ENCODE measurements around the gene TACC2.

The TACC2 gene

GRCh38 chr10:122296363-122297120 lies 307.6 kb downstream of the TACC2 start:
- Mint-ChIP-seq H3K27me3 (peaks cover 3% of the 10 kb centered on the region), H3K4me1 (ENCODE audit: low read depth) (no peaks in the 10 kb centered on the region), H3K4me3 (no peak overlapping the region), H3K27ac (no peak overlapping the region), H3K36me3 (ENCODE audit: low read depth) (no peaks in the 10 kb centered on the region), H3K9me3 (no peaks in the 10 kb centered on the region)

GRCh38 chr10:122297583-122297982 lies 308.6 kb downstream of the TACC2 start:
- H3K4me1 Mint-ChIP-seq (ENCODE audit: low read depth): no peaks in the 10 kb centered on the region
- H3K9me3 Mint-ChIP-seq: no peaks in the 10 kb centered on the region
- no peaks in the 10 kb centered on the region for H3K36me3 Mint-ChIP-seq (ENCODE audit: low read depth)
- no peak overlapping the region for H3K4me3 Mint-ChIP-seq
- H3K27ac Mint-ChIP-seq: no peak overlapping the region
- H3K27me3 Mint-ChIP-seq: peaks cover 3% of the 10 kb centered on the region

- no peaks in the 10 kb centered on the region for H3K9me3 Mint-ChIP-seq
- H3K4me3 Mint-ChIP-seq: no peak overlapping the region
- H3K27ac Mint-ChIP-seq: no peak overlapping the region
- H3K36me3 Mint-ChIP-seq (ENCODE audit: low read depth): no peaks in the 10 kb centered on the region
- peaks cover 3% of the 10 kb centered on the region for H3K27me3 Mint-ChIP-seq
- H3K4me1 Mint-ChIP-seq (ENCODE audit: low read depth): no peaks in the 10 kb centered on the region
These were observed 309.2 kb downstream of the TACC2 start for GRCh38 chr10:122298206-122298597.

DNA sequence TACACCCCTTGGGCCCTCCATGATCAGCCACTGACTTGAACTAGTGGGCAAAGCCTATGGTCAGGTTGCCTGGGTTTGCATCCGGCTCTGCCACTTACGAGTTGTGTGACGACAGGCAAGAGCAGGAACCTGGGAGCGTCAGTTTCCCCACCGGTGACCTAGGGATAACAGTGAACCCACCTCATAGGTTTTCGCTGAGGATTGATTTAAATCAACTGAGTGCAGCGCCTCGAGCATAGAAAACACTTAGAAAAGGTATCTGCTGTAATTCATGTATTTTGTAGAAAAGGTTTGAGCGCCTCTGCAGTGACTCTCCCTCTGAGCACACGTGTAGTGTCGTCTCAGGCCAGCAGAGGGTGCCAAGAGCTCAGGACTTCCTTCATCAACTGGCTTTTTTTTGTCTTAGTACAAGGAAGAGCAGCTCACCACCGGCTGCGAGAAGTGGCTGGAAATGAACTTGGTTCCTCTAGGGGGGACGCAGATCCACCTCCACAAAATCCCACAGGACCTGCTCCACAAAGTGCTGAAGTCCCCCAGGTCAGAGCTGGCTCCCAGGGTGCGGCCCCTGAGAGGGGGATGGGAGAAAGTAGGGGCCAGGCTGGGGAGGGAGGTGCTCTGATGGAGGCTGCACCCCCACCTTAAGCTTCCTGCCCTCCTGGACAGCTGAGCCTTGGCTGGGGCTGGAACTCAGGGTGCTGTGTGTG lies 309.8 kb downstream of the TACC2 start:
- no peaks in the 10 kb centered on the region for H3K4me1 Mint-ChIP-seq (ENCODE audit: low read depth)
- no peak overlapping the region for H3K27ac Mint-ChIP-seq
- H3K27me3 Mint-ChIP-seq: peaks cover 3% of the 10 kb centered on the region
- no peaks in the 10 kb centered on the region for H3K9me3 Mint-ChIP-seq
- no peak overlapping the region for H3K4me3 Mint-ChIP-seq
- H3K36me3 Mint-ChIP-seq (ENCODE audit: low read depth): no peaks in the 10 kb centered on the region

- Mint-ChIP-seq H3K9me3 (no peaks in the 10 kb centered on the region), H3K27me3 (peaks cover 3% of the 10 kb centered on the region), H3K4me3 (no peak overlapping the region), H3K27ac (no peak overlapping the region), H3K4me1 (ENCODE audit: low read depth) (no peaks in the 10 kb centered on the region), H3K36me3 (ENCODE audit: low read depth) (no peaks in the 10 kb centered on the region)
These were observed 310.6 kb downstream of the TACC2 start for GRCh38 chr10:122299423-122300075.

DNA sequence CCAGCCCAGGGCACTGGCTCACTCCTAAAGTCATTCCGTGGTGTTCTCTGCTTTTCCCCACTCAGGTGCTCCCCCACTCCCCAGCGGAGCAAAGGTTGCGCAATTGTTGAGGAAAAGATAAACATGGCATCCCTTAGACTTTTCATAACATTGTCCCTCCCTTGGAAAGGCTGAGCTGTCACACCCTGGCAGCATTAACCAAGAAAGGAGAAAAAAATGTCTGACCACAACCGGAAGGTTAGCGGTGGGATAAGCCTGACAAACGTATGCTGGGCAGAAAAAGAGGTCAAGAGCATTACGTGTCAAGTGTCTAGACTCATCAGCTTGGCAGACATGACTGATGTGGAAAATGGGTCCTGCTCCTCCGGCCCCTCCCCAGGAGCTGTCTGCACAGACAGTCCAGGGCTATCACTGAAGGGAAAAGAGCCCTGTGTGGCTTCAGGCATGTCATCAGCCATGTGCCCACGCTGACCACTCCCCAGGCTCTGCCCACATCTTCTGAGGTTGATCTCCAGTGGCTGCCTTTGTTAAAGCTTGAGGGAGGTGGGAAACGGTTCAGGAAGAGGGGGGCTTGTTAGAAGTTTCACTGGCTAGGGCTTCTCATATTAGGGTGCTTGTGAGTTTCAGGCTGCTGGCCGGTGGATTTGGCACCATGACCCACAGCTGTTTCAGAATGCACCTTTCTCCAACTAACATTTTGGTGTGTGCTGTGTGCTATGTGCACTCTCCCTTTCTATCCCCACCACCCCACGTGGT lies 312.3 kb downstream of the TACC2 start:
- Mint-ChIP-seq H3K27me3 (peaks cover 3% of the 10 kb centered on the region), H3K27ac (no peak overlapping the region), H3K4me3 (no peak overlapping the region), H3K36me3 (ENCODE audit: low read depth) (no peaks in the 10 kb centered on the region), H3K9me3 (no peaks in the 10 kb centered on the region), H3K4me1 (ENCODE audit: low read depth) (no peaks in the 10 kb centered on the region)

GRCh38 chr10:122301811-122302115 lies 312.8 kb downstream of the TACC2 start:
- Mint-ChIP-seq H3K4me3 (no peak overlapping the region), H3K27me3 (peaks cover 3% of the 10 kb centered on the region), H3K36me3 (ENCODE audit: low read depth) (no peaks in the 10 kb centered on the region), H3K4me1 (ENCODE audit: low read depth) (no peaks in the 10 kb centered on the region), H3K9me3 (no peaks in the 10 kb centered on the region), H3K27ac (no peak overlapping the region)

GRCh38 chr10:122302315-122302714 lies 313.4 kb downstream of the TACC2 start:
- Mint-ChIP-seq H3K36me3 (ENCODE audit: low read depth) (no peaks in the 10 kb centered on the region), H3K9me3 (no peaks in the 10 kb centered on the region), H3K27me3 (no peaks in the 10 kb centered on the region), H3K27ac (no peak overlapping the region), H3K4me3 (no peak overlapping the region), H3K4me1 (ENCODE audit: low read depth) (no peaks in the 10 kb centered on the region)

DNA sequence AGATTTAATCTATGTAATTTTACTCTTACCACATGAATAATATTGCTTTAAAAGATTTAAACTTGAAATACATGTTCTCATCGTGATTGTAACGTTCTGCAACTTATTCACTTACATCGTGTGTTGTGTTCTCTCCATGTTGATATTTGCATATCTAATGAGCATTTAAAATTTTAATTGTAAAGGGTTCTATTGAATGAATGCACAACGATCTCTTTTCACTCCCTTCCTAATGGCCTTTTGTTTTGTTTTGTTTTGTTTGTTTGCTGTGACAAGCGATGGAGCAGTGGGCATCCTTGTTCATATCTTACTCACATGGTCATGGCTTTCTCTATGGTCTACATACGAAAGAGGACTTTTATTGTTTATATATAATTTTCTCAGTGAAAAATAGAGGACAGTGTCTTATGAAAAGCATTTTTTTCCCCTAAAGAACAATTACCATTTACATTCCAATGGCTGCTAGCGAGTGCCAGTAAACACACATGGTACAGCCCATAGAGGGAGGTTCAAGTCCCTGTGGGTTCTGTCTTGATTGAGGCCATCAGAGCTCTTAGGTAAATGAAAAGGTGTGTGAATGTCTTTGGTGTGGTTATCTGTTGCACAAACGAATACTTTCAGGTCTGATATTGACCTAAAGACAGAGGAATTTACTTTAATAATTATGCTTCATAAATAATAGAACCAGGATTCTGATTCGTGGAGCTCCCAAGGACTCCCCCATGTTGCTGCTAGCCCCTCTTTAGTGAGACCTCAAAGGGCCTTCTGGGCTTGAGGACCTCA lies 314.5 kb downstream of the TACC2 start:
- Mint-ChIP-seq H3K36me3 (ENCODE audit: low read depth) (no peaks in the 10 kb centered on the region), H3K4me1 (ENCODE audit: low read depth) (peaks cover 7% of the 10 kb centered on the region), H3K27me3 (no peaks in the 10 kb centered on the region), H3K9me3 (no peaks in the 10 kb centered on the region), H3K4me3 (no peak overlapping the region), H3K27ac (peak overlapping the region; percentile 3)
